WERI-Rb-1 (cell line): Measurements from ENCODE around the gene TEDDM1.

Source experiments
- DNase-seq: peaks from one replicate; pipeline ENCODE4 v3.0.0-alpha.2; 2020
- H3K27ac ChIP-seq: fragments of 250-450 bp; sonication (Bioruptor Pico); 2 replicates; pipeline ENCODE4 v1.5.1; 2020; ENCODE audit warnings: mild to moderate bottlenecking, moderate library complexity
- H3K27me3 ChIP-seq: fragments of 250-450 bp; sonication (Bioruptor Pico); 2 replicates; pipeline ENCODE4 v1.5.1; 2021; ENCODE audit warnings: mild to moderate bottlenecking, low read depth, moderate library complexity; ENCODE audit not compliant: insufficient read depth, severe bottlenecking
- H3K36me3 ChIP-seq: fragments of 250-450 bp; sonication (Bioruptor Pico); 2 replicates; pipeline ENCODE4 v1.5.1; 2020; ENCODE audit warnings: mild to moderate bottlenecking, moderate library complexity
- H3K4me3 ChIP-seq: 2 replicates; pipeline ENCODE4 v1.5.1; 2011; ENCODE audit warnings: low read depth, mild to moderate bottlenecking, control low read depth, low read length
- H3K9me3 ChIP-seq: fragments of 250-450 bp; sonication (Bioruptor Pico); 2 replicates; pipeline ENCODE4 v1.5.1; 2021; ENCODE audit warnings: mild to moderate bottlenecking, moderate library complexity; ENCODE audit not compliant: severe bottlenecking
- TF ChIP-seq, protein P1 (sequence below): IDR thresholded peaks from 2 replicates; pipeline ENCODE4 v1.5.1; 2011; ENCODE audit warnings: low read depth, mild to moderate bottlenecking, control low read depth, inconsistent platforms, low read length

Gene TEDDM1

DNA sequence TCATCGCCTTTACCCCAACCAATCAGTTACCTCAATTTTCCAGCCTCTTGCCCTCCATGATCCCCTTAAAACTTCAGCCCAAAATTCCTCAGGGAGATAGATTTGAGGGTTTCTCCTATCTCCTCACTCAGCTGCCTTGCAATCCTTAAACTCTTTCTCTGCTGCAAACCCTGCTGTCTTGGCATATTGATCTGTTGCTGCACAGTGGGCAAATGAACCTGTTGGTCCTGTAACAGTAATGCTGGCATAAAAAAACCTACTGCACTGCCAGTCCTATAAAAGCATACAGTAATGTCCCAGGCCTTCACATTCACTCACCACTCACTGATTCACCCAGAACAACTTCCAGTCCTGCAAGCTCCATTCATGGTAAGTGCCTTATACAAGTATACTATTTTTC lies 5.1 kb upstream of the TEDDM1 start:
- Histone ChIP-seq H3K27ac (no peak overlapping the region), H3K36me3 (no peaks in the 10 kb centered on the region), H3K4me3 (no peak overlapping the region), H3K27me3 (no peaks in the 10 kb centered on the region), H3K9me3 (no peaks in the 10 kb centered on the region)
- DNase-seq, result no peak
- TF ChIP-seq, protein P1, sequence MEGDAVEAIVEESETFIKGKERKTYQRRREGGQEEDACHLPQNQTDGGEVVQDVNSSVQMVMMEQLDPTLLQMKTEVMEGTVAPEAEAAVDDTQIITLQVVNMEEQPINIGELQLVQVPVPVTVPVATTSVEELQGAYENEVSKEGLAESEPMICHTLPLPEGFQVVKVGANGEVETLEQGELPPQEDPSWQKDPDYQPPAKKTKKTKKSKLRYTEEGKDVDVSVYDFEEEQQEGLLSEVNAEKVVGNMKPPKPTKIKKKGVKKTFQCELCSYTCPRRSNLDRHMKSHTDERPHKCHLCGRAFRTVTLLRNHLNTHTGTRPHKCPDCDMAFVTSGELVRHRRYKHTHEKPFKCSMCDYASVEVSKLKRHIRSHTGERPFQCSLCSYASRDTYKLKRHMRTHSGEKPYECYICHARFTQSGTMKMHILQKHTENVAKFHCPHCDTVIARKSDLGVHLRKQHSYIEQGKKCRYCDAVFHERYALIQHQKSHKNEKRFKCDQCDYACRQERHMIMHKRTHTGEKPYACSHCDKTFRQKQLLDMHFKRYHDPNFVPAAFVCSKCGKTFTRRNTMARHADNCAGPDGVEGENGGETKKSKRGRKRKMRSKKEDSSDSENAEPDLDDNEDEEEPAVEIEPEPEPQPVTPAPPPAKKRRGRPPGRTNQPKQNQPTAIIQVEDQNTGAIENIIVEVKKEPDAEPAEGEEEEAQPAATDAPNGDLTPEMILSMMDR, result no peak

DNA sequence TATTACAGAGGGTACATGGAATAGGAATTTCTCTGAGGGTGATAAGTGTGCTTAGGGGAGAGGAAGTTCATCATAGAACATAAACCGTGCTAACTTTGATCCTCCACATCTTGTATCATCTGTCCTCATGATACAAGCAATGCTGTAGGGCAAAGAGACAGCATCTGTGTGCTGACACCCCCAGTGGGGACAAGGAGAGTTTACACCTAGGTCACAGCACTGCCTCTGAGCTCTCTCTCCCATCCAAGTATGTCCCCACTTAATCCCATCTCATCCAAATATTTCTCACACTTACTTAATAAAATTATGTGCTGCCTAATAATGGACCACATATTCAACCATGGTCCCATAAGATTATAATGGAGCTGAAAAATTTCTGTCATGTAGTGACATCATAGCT lies 4.3 kb upstream of the TEDDM1 start:
- no peak overlapping the region for H3K27ac ChIP-seq

DNA sequence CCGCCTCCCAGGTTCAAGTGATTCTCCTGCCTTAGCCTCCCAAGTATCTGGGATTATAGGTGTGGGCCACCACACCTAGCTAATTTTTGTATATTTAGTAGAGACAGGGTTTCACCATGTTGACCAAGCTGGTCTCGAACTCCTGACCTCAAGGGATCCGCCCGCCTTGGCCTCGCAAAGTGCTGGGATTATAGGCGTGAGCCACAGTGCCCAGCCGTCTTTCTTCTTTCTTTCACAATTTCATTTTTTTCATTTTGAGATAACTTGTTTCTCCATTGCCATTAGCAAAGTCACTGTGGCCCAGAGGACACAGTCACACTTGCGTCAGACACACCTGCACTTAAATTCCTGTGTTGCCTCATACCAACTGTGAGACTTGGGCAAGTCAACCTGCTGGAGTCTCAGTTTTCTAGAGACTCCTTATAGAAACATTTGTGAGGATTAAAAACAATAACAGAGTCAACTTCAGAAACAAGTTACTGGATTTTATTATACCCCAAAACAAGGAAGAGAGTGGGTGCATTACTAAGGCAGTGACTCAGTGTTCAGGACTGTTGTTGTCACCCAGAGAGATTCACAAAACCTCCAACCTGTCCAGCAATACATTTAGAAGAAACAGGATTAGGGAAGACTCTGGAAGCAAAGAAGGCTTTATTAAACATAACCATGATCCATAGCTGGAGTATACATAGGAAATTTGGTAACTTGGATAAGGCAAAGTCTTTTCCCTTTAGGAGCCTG lies 2.6 kb downstream of the TEDDM1 start:
- TF ChIP-seq, protein P1, result no peak
- no peak for DNase-seq
- Histone ChIP-seq H3K27me3 (no peaks in the 10 kb centered on the region), H3K36me3 (no peaks in the 10 kb centered on the region), H3K27ac (no peak overlapping the region), H3K9me3 (no peaks in the 10 kb centered on the region), H3K4me3 (no peak overlapping the region)

More for the DNA sequence above, 4.3 kb upstream of the TEDDM1 start:
- DNase-seq, result no peak
- Histone ChIP-seq H3K9me3 (no peaks in the 10 kb centered on the region), H3K27me3 (no peaks in the 10 kb centered on the region), H3K36me3 (no peaks in the 10 kb centered on the region), H3K4me3 (no peak overlapping the region)
- TF ChIP-seq, protein P1, result no peak

DNA sequence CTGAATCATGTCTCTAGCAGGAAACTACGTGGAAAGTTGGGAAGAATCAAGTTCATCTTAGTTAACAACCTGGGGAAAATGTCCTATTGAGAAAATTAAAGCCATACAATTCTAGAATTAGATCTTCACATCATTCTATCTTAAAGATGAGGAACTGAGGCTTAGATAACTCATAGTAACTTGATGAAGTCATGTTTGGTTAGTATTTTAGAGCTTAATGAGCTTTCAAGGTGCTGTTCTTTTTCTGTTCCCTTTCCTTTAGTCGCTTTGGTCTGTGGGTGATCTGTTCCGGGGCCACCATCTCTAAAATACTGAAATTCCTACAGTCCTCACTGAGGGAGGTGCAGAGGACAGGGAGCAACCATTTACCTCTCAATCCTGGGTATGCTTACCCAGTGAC lies 4.6 kb downstream of the TEDDM1 start:
- H3K9me3 ChIP-seq, result no peaks in the 10 kb centered on the region
- H3K27ac ChIP-seq, result no peak overlapping the region
- no peaks in the 10 kb centered on the region for H3K27me3 ChIP-seq
- TF ChIP-seq, protein P1, result no peak
- H3K4me3 ChIP-seq, result no peak overlapping the region
- no peak for DNase-seq
- H3K36me3 ChIP-seq, result no peaks in the 10 kb centered on the region

DNA sequence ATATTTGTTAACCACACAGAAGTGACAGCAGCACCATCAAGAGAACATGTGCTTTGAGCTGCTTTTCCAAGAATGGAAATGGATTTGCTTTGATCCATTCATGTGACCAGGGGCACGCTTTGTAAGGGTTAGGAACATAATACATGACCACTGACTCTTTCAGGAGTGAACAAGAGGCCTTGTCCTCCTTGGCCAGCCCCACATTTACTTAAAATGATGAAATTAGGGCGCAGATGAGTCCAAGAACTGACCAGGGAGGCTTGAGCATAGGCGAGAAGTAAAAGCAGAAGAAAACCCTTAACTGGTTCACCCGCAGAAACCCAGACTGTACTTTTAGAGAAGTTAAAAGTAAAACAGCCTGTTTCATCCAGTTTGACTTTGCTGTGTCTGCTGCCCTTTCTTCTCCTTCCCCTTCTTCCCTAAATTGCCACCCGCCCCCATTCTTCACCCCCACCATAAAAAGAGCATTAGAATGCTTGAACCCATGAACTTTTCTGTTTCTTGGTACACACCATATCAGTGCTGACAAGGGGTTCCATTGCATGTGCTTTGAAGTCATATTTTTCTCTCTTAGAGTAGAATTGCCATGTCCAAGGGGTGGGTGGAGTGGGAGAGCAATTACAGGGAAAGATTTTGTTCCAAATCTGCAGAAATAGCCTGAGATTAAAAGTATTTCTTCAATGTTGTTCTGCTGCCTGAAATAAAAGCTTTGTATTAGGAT lies 6.3 kb downstream of the TEDDM1 start:
- Histone ChIP-seq H3K9me3 (no peaks in the 10 kb centered on the region), H3K4me3 (no peak overlapping the region), H3K27ac (no peak overlapping the region), H3K36me3 (no peaks in the 10 kb centered on the region), H3K27me3 (no peaks in the 10 kb centered on the region)
- TF ChIP-seq, protein P1, result no peak
- DNase-seq, result no peak
